Motor neuron (in vitro differentiated cells): ENCODE data around the gene PDGFA. TPM values are rescaled to one million over a fixed set of nuclear protein-coding genes. Genes with fewer than 3 reads are reported as not detected.

ENCODE experiments used
- ATAC-seq, 8 experiments: fragments of 200-7000 bp; cut with Tn5 transposase; replicated peaks in 6 of 8; 2 replicates each; pipeline ENCODE4 v1.8.0; 2021; ENCODE audit warnings: mild to moderate bottlenecking in 8 of 8, moderate library complexity in 8 of 8
- H3K27ac ChIP-seq, 2 donors: fragments of 250-450 bp; sonication (Bioruptor Pico); 2 replicates each; pipeline ENCODE4 v1.9.0; 2021; ENCODE audit warnings: antibody characterized with exemption in 2 of 2, mild to moderate bottlenecking in 2 of 2, moderate library complexity in 1 of 2
- H3K4me1 ChIP-seq, 2 donors: fragments of 250-450 bp; sonication (Bioruptor Pico); replicated peaks in 1 of 2; 2 replicates each; pipeline ENCODE4 v1.6.1; 2021; ENCODE audit warnings: antibody characterized with exemption in 2 of 2, mild to moderate bottlenecking in 2 of 2, moderate library complexity in 1 of 2
- H3K4me3 ChIP-seq, 5 donors: fragments of 250-450 bp; sonication (Bioruptor Pico); 2 replicates each; pipeline ENCODE4 v1.9.0; 2021; ENCODE audit warnings: antibody characterized with exemption in 5 of 5, mild to moderate bottlenecking in 5 of 5, moderate library complexity in 4 of 5
- WGBS, 10 experiments: fragments of 450-650 bp; shearing (Covaris generic); methylation state at CpG; one replicate each; pipeline ENCODE4 v1.0.0; 2022; 5-methylcytosine and 5-hydroxymethylcytosine counted together
- in situ Hi-C, 9 experiments: fragments of 400-800 bp; cut with MboI; loops; one replicate each; pipeline ENCODE4 v1.15.0; 2021; ENCODE audit warnings: low sequenced_read_pairs in 9 of 9, low pct_unique_long_range_greater_than_20kb in 2 of 9; ENCODE audit not compliant: unreplicated experiment in 9 of 9
- total RNA-seq, 8 experiments: library from RNA; unstranded; fragments of 300-600 nt; gene quantifications; 2 replicates each; pipeline versions ENCODE4 v1.2.3 to v1.2.4, GENCODE V29; 2022

Gene PDGFA
- total RNA-seq, 8 experiments from 2014 or later, result 0.87 to 25.1 (median 1.9) TPM

- ATAC-seq, result peak; percentile 10 to 49 (median 26)
- WGBS, 10 experiments, result no CpG with 5 or more reads among the region's 83 CpGs
- H3K4me1 ChIP-seq, result peaks cover 29 to 31% of the 10 kb centered on the region in 2 donors
- H3K4me3 ChIP-seq, result peak overlapping the region; percentile 43 to 70 (median 61)
- in situ Hi-C loops, result no loop called here
- no peak overlapping the region for H3K27ac ChIP-seq
Observed at GRCh38 chr7:516606-517456, 2.8 kb downstream of the PDGFA start.

DNA sequence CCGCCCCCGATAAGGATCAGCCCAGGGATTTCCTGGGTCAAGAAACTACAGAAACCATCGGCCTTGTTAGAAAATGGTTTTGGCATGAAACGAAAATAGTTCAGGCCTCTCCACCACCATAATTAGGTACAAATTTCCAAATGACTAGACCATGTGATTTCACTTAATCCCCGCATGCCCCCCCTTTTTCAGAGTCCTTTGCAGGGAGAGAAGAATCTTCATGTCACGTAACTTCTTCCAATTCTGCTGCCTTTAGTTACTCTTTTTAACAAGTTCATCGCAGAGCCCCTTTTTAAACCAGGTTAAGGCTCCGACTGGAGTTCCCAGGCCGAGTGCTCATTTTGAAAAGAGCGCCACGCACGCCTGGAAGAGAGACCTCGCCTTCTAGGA is 3.4 kb downstream of the PDGFA start:
- in situ Hi-C loops, result no loop called here
- Histone ChIP-seq H3K27ac (no peak overlapping the region), H3K4me1 (peaks cover 23 to 25% of the 10 kb centered on the region in 2 donors), H3K4me3 (peak overlapping the region in 3 of 5 donors; percentile 57 to 70 (median 61))
- 0 to 63% (median 34%) methylated on average over 1 to 9 of the region's 13 CpGs; no CpG with 5 or more reads in 3 of the 10 experiments for WGBS, 10 experiments
- ATAC-seq, result no peak

DNA sequence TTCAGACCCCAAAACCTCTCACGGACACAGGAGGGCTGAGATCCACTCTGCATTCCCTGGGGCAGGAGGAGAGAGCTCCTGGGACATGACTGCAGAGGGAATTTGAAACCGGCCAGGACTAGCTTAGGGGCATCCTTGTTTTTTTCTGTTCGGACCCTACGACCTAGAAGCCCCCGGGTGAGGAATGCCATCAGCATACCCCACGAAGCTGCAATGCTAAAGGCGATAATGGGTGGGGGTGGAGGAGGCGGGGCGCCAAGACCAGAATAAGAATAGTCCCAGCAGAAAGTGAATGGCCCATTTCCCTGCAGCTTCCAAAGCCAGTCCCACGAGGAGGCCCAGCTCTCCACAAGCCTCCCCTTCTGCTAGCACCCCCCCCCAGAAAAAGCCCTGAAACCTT is 4.0 kb downstream of the PDGFA start:
- ATAC-seq, result no peak
- in situ Hi-C loops, result no loop called here
- 0 to 82% (median 15%) methylated on average over 1 to 5 of the region's 10 CpGs; no CpG with 5 or more reads in 4 of the 10 experiments for WGBS, 10 experiments
- Histone ChIP-seq H3K4me1 (peaks cover 19 to 24% of the 10 kb centered on the region in 2 donors), H3K27ac (no peak overlapping the region), H3K4me3 (no peak overlapping the region)

DNA sequence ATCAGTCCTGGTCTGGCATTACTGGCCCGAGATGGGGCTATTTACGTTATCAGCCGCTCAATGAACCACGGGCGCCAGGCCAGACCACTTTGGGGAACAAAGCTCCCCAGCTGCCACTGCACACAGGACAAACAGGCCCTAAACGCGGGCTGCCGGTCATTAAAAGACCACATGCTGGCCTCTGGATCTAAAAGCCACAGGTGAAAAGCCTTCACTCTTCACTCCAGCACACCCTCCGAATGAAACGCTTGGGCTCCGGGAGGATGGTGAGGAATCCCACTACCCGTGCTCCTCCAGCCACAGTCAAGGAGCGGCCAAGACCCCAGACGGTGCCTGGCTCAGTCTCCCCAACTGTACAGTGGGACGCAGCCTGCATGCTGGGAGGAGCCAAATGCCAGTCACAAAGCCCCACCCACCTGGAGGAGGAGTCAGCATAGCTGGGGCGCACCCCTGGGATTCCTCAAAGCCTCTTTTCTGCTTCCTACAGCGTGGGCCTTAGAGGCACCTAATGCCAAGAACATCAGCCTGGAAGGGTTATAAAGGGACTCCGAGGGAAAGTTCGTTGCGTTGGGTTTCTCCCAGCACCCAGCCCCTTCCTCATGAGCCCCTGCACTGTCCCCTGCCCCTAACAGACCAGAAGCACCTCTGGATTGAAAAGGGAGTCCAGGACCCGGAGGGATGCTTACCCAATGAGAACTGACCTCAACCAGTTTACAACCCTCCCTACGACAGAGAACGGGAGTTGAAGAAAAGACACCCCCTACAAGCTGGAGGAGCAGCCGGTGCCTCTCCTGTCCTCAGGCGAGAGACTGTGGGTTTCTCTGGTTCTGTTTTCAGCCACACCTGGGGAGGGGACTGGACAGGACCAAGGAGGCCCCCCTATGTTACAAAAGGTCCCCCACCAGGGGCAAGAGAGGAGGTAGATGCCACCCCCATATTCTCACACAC is 4.7 kb downstream of the PDGFA start:
- ATAC-seq, result no peak
- Histone ChIP-seq H3K4me3 (no peak overlapping the region), H3K27ac (no peak overlapping the region), H3K4me1 (peaks cover 16 to 24% of the 10 kb centered on the region in 2 donors)
- in situ Hi-C loops, result no loop called here
- 20 to 86% (median 60%) methylated on average over 1 to 19 of the region's 25 CpGs; no CpG with 5 or more reads in 4 of the 10 experiments for WGBS, 10 experiments

- ATAC-seq, result no peak
- in situ Hi-C loops, result no loop called here
- Histone ChIP-seq H3K27ac (no peak overlapping the region), H3K4me3 (no peak overlapping the region), H3K4me1 (peaks cover 16 to 24% of the 10 kb centered on the region in 2 donors)
- WGBS, 10 experiments, result 77 to 100% (median 88%) methylated on average over 1 to 4 of the region's 10 CpGs; no CpG with 5 or more reads in 6 of the 10 experiments
Observed at GRCh38 chr7:514242-514641, 5.4 kb downstream of the PDGFA start.

- Histone ChIP-seq H3K27ac (no peak overlapping the region), H3K4me3 (no peak overlapping the region), H3K4me1 (peaks cover 16 to 24% of the 10 kb centered on the region in 2 donors)
- ATAC-seq, result no peak
- 27 to 100% (median 86%) methylated on average over 1 to 11 of the region's 20 CpGs; no CpG with 5 or more reads in 1 of the 10 experiments for WGBS, 10 experiments
- in situ Hi-C loops, result no loop called here
Observed at GRCh38 chr7:513521-514166, 6.0 kb downstream of the PDGFA start.

GRCh38 chr7:512541-513311 is 6.9 kb downstream of the PDGFA start:
- WGBS, 10 experiments, result 80 to 100% methylated on average over 3 of the region's 32 CpGs; no CpG with 5 or more reads in 8 of the 10 experiments
- Histone ChIP-seq H3K4me1 (peaks cover 15 to 16% of the 10 kb centered on the region in 2 donors), H3K4me3 (no peak overlapping the region), H3K27ac (no peak overlapping the region)
- ATAC-seq, result no peak
- in situ Hi-C loops, result no loop called here

GRCh38 chr7:512146-512510 is 7.5 kb downstream of the PDGFA start:
- peak in 3 of 8 experiments; percentile 11 to 23 (median 22) for ATAC-seq
- H3K27ac ChIP-seq, result no peak overlapping the region
- in situ Hi-C loops, result no loop called here
- 83% methylated on average over 2 of the region's 19 CpGs; no CpG with 5 or more reads in 9 of the 10 experiments for WGBS, 10 experiments
- H3K4me3 ChIP-seq, result no peak overlapping the region
- peaks cover 9 to 16% of the 10 kb centered on the region in 2 donors for H3K4me1 ChIP-seq

DNA sequence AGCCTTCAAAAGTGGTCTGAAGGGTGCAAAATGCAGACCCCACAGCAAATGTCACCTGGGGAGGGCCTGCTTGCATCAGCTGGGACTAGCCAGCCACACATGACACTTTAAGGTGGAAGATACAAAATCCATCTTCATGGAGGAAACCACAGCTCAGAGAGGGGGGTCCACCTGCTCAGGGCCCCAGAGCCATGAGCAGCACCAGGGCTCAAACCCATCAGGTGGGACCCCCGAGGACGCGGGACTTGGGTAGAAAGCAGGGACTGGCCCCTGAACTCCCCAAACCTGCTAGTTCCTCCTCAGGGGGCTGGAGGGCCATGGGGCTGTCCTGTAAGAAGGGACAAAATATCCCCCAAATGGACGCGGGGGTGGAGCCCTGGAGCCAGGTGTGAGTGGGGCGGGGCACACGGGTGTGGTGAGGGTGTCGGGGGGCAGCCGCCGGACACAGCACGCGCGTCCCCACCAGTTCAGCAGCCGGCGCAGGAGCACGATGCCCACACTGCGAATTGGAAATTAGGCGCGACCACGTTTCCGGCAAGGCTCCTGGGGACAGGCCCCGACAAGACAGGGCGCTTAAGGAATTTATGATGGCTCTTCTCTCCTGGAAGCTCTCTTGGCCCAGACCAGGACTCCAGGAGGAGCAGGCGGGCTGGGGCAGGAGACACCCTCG is 8.0 kb downstream of the PDGFA start:
- in situ Hi-C loops, result no loop called here
- Histone ChIP-seq H3K4me1 (peaks cover 4 to 16% of the 10 kb centered on the region in 2 donors), H3K27ac (no peak overlapping the region), H3K4me3 (no peak overlapping the region)
- 93% methylated on average over 2 of the region's 25 CpGs; no CpG with 5 or more reads in 9 of the 10 experiments for WGBS, 10 experiments
- no peak for ATAC-seq

DNA sequence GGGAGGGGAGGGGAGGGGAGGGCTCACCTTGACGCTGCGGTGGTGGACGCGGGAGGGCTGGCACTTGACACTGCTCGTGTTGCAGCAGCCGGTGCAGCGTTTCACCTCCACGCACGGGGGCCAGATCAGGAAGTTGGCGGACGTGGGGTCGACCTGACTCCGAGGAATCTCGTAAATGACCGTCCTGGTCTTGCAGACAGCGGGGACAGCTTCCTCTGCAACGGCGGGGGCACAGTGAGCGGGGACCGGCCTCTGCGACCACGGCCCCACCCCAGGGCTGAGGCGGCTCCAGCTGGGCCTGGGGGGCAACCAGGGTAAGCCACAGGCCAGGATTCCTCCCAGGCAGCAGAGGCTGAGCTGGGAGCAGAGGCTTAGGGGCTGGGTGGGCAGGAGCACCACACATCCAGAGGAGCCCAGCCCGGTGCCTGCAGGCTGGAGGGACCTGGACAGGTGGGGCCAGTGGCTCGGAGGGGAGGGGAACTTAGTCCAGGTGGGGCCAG is 8.8 kb downstream of the PDGFA start:
- ATAC-seq, result no peak
- in situ Hi-C loops, result no loop called here
- H3K4me1 ChIP-seq, result peaks cover 0 to 11% of the 10 kb centered on the region in 2 donors
- no CpG with 5 or more reads among the region's 25 CpGs for WGBS, 10 experiments
- no peak overlapping the region for H3K4me3 ChIP-seq
- no peak overlapping the region for H3K27ac ChIP-seq

- Histone ChIP-seq H3K27ac (no peak overlapping the region), H3K4me1 (peaks cover 0 to 4% of the 10 kb centered on the region in 2 donors), H3K4me3 (no peak overlapping the region)
- in situ Hi-C loops, result no loop called here
- no peak for ATAC-seq
- no CpG with 5 or more reads among the region's 17 CpGs for WGBS, 10 experiments
Observed at GRCh38 chr7:510131-510481, 9.5 kb downstream of the PDGFA start.
